D721Med (cell line): ENCODE measurements around the gene ABTB2.

Experiments
- DNase-seq: peaks from one replicate; pipeline ENCODE4 v3.0.0; 2011; ENCODE audit warnings: low spot score; ENCODE audit not compliant: insufficient read length
- FAIRE-seq: peaks from 2 replicates; lab custom pipeline; 2011; peaks lifted over from hg19 to GRCh38; lab: Jason Lieb, UNC
- CTCF ChIP-seq: IDR thresholded peaks from 2 replicates; pipeline ENCODE4 v1.5.1; 2012; ENCODE audit warnings: mild to moderate bottlenecking, control low read depth; ENCODE audit not compliant: insufficient read depth; ENCODE audit errors: missing control alignments

The ABTB2 gene

GRCh38 chr11:34268906-34269430 lies 88.8 kb downstream of the ABTB2 start:
- TF ChIP-seq CTCF = no peak
- DNase-seq (no peak), FAIRE-seq (no peak)

- DNase-seq (no peak), FAIRE-seq (no peak)
- no peak for TF ChIP-seq CTCF
Observed at GRCh38 chr11:34267417-34267816, 90.4 kb downstream of the ABTB2 start.

GRCh38 chr11:34267013-34267412 lies 90.8 kb downstream of the ABTB2 start:
- FAIRE-seq = no peak
- no peak for TF ChIP-seq CTCF
- DNase-seq = no peak

GRCh38 chr11:34266090-34266912 lies 91.5 kb downstream of the ABTB2 start:
- no peak for DNase-seq

GRCh38 chr11:34264303-34265110 lies 93.3 kb downstream of the ABTB2 start:
- TF ChIP-seq CTCF = no peak
- no peak for DNase-seq
- FAIRE-seq = no peak

More at GRCh38 chr11:34266090-34266912, 91.5 kb downstream of the ABTB2 start:
- no peak for FAIRE-seq
- TF ChIP-seq CTCF = no peak

GRCh38 chr11:34263441-34264091 lies 94.2 kb downstream of the ABTB2 start:
- FAIRE-seq (no peak), DNase-seq (no peak)
- TF ChIP-seq CTCF = no peak
